D721Med (cell line): ENCODE results near the gene RAB34.

ENCODE experiments used
- DNase-seq: peaks from one replicate; pipeline ENCODE4 v3.0.0; 2011; ENCODE audit warnings: low spot score; ENCODE audit not compliant: insufficient read length
- FAIRE-seq: peaks from 2 replicates; lab custom pipeline; 2011; peaks lifted over from hg19 to GRCh38; lab: Jason Lieb, UNC
- CTCF ChIP-seq: IDR thresholded peaks from 2 replicates; pipeline ENCODE4 v1.5.1; 2012; ENCODE audit warnings: mild to moderate bottlenecking, control low read depth; ENCODE audit not compliant: insufficient read depth; ENCODE audit errors: missing control alignments

Gene RAB34

GRCh38 chr17:28716740-28717577 is 709 bp downstream of the RAB34 start:
- no peak for TF ChIP-seq CTCF
- FAIRE-seq (no peak), DNase-seq (no peak)

- FAIRE-seq (no peak), DNase-seq (no peak)
- TF ChIP-seq CTCF = no peak
Measured at GRCh38 chr17:28715217-28715616, 2.5 kb downstream of the RAB34 start.

GRCh38 chr17:28714281-28714680 is 3.4 kb downstream of the RAB34 start:
- DNase-seq = no peak
- FAIRE-seq = no peak
- no peak for TF ChIP-seq CTCF

- FAIRE-seq = no peak
- no peak for TF ChIP-seq CTCF
- DNase-seq = no peak
Measured at GRCh38 chr17:28712705-28713415, 4.8 kb downstream of the RAB34 start.

- FAIRE-seq = no peak
- no peak for TF ChIP-seq CTCF
- DNase-seq = no peak
Measured at GRCh38 chr17:28712032-28712704, 5.5 kb downstream of the RAB34 start.

GRCh38 chr17:28711723-28712031 is 6.0 kb downstream of the RAB34 start, which contains the start of gene PROCA1:
PROCA1 (minus strand) TSS chr17:28711888; CDS start chr17:28711660, 228 bp downstream.
- no peak for DNase-seq

More at GRCh38 chr17:28711723-28712031, 6.0 kb downstream of the RAB34 start, which contains the start of gene PROCA1:
- no peak for FAIRE-seq
- no peak for TF ChIP-seq CTCF
